ENCODE measurements around the gene OOSP3.

Gene OOSP3

DNA sequence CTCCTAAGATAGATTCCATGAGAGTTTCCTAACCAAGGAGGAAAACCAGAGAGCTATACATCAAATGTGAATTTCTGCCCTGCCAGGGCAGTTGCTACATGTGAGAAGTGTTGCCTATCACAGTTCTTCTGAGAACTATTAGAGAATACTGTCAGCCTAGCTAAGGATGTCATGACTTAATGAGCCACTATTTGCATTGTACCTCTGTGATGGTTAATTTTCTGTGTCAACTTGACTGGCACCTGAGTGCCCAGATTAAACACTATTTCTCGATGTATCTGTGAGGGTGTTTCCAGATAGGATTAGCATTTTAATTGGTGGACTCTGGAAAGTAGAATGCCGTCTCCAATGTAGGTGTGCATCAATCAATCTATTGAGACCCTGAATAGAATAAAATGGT is 10.6 kb upstream of the OOSP3 start:
- peaks cover 3% of the 10 kb centered on the region for H3K9me3 ChIP-seq (ENCODE audit: insufficient read depth, low read length, severe bottlenecking)
- no peak for DNase-seq
- TF ChIP-seq, protein P1, sequence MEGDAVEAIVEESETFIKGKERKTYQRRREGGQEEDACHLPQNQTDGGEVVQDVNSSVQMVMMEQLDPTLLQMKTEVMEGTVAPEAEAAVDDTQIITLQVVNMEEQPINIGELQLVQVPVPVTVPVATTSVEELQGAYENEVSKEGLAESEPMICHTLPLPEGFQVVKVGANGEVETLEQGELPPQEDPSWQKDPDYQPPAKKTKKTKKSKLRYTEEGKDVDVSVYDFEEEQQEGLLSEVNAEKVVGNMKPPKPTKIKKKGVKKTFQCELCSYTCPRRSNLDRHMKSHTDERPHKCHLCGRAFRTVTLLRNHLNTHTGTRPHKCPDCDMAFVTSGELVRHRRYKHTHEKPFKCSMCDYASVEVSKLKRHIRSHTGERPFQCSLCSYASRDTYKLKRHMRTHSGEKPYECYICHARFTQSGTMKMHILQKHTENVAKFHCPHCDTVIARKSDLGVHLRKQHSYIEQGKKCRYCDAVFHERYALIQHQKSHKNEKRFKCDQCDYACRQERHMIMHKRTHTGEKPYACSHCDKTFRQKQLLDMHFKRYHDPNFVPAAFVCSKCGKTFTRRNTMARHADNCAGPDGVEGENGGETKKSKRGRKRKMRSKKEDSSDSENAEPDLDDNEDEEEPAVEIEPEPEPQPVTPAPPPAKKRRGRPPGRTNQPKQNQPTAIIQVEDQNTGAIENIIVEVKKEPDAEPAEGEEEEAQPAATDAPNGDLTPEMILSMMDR (IDR thresholded peaks at IDR 0.05; ENCODE audit: borderline replicate concordance, extremely low read depth, low read length, poor library complexity, severe bottlenecking), result no peak
- TF ChIP-seq EZH2 (IDR thresholded peaks at IDR 0.05; ENCODE audit: borderline replicate concordance, low read depth, low read length, severe bottlenecking), result no peak

DNA sequence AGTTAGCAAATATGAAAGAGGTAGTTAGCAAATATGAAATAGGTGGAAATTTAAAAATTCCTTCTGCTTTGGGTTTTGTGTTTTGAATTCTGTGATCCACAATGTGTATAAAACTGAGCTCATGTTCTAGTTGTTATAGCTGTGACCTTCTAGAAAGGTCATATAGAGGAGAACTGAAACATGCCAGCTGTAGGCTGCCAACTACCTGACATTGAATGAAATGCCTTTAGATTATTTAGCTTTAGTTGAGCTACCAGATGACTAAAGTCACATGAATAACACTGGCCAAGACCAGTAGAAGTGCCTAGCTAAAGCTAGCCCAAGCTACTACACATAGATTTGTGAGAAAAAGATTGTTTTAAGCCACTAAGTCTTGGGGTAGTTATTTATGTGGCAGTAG is 6.5 kb upstream of the OOSP3 start:
- H2AFZ ChIP-seq (ENCODE audit: low read depth, low read length), result no peak overlapping the region
- no peak for ATAC-seq (ENCODE audit: insufficient read depth, low read depth)

More for the DNA sequence above, 10.6 kb upstream of the OOSP3 start:
- Histone ChIP-seq H4K20me1 (ENCODE audit: insufficient read depth, low read length) (no peaks in the 10 kb centered on the region), H3K27me3 (ENCODE audit: insufficient read depth, low read length, poor library complexity) (no peaks in the 10 kb centered on the region), H3K4me3 (ENCODE audit: low read depth in 1 of 2, low read length in 2 of 2) (no peak overlapping the region), H3K9ac (ENCODE audit: low read depth, low read length) (no peak overlapping the region), H2AFZ (ENCODE audit: low read depth, low read length) (no peak overlapping the region), H3K4me1 (ENCODE audit: insufficient read depth, low read length) (no peaks in the 10 kb centered on the region), H3K27ac (ENCODE audit: low read length) (no peak overlapping the region), H3K4me2 (ENCODE audit: insufficient read depth, low read length) (no peak overlapping the region), H3K36me3 (ENCODE audit: insufficient read depth, low read length) (no peaks in the 10 kb centered on the region), H3K79me2 (ENCODE audit: insufficient read depth, low read length) (no peaks in the 10 kb centered on the region)
- ATAC-seq (ENCODE audit: insufficient read depth, low read depth), result no peak

DNA sequence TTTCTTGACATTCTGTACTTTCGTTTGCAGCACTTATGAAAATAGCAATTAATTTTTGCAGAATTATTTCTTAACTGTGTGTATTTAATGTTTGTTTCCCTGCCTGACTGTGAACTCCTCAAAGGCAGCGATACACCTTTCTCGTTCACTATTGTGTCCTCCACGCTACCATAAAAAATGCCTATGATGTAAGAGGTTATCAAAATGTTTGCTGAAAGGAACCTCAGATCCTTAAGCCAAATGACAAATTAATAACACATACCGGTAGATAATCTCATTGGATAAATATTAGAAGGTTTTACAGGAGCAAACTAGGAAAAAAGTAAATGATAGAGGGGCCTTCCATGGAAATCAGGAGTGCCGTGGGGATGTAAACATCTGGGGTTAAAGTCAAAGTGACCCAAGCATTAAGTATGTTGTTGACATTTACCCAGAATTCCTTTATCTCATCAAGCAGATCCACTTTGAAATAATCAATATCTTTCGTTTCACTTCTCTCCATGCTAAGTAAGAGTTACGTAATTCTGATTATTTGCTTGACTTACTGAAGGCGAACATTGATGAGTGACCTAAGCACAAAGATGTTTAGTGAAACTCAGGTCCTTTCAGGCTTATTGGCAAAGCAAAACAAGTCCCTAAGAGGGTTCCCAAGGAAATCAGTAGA is 2.6 kb upstream of the OOSP3 start:
- DNase-seq (no peak), ATAC-seq (ENCODE audit: insufficient read depth, low read depth) (no peak)
- no peaks in the 10 kb centered on the region for H3K9me3 ChIP-seq (ENCODE audit: insufficient read depth, low read length, severe bottlenecking)
- no peaks in the 10 kb centered on the region for H3K36me3 ChIP-seq (ENCODE audit: insufficient read depth, low read length)
- no peaks in the 10 kb centered on the region for H4K20me1 ChIP-seq (ENCODE audit: insufficient read depth, low read length)
- TF ChIP-seq, protein P1 (IDR thresholded peaks at IDR 0.05; ENCODE audit: borderline replicate concordance, extremely low read depth, low read length, poor library complexity, severe bottlenecking), result no peak
- TF ChIP-seq EZH2 (IDR thresholded peaks at IDR 0.05; ENCODE audit: borderline replicate concordance, low read depth, low read length, severe bottlenecking), result no peak
- H3K27me3 ChIP-seq (ENCODE audit: insufficient read depth, low read length, poor library complexity), result no peaks in the 10 kb centered on the region
- no peak overlapping the region for H3K27ac ChIP-seq (ENCODE audit: low read length)
- no peaks in the 10 kb centered on the region for H3K4me1 ChIP-seq (ENCODE audit: insufficient read depth, low read length)
- no peak overlapping the region for H3K4me2 ChIP-seq (ENCODE audit: insufficient read depth, low read length)
- H3K4me3 ChIP-seq (ENCODE audit: low read depth in 1 of 2, low read length in 2 of 2), result no peak overlapping the region
- no peak overlapping the region for H2AFZ ChIP-seq (ENCODE audit: low read depth, low read length)
- H3K79me2 ChIP-seq (ENCODE audit: insufficient read depth, low read length), result no peaks in the 10 kb centered on the region
- H3K9ac ChIP-seq (ENCODE audit: low read depth, low read length), result no peak overlapping the region

More for the DNA sequence above, 6.5 kb upstream of the OOSP3 start:
- no peak overlapping the region for H3K4me3 ChIP-seq (ENCODE audit: low read depth in 1 of 2, low read length in 2 of 2)
- no peaks in the 10 kb centered on the region for H3K4me1 ChIP-seq (ENCODE audit: insufficient read depth, low read length)
- DNase-seq, result no peak
- no peak overlapping the region for H3K4me2 ChIP-seq (ENCODE audit: insufficient read depth, low read length)
- H3K79me2 ChIP-seq (ENCODE audit: insufficient read depth, low read length), result no peaks in the 10 kb centered on the region
- H4K20me1 ChIP-seq (ENCODE audit: insufficient read depth, low read length), result no peaks in the 10 kb centered on the region
- no peak overlapping the region for H3K9ac ChIP-seq (ENCODE audit: low read depth, low read length)
- no peaks in the 10 kb centered on the region for H3K27me3 ChIP-seq (ENCODE audit: insufficient read depth, low read length, poor library complexity)
- TF ChIP-seq, protein P1 (IDR thresholded peaks at IDR 0.05; ENCODE audit: borderline replicate concordance, extremely low read depth, low read length, poor library complexity, severe bottlenecking), result no peak
- TF ChIP-seq EZH2 (IDR thresholded peaks at IDR 0.05; ENCODE audit: borderline replicate concordance, low read depth, low read length, severe bottlenecking), result no peak
- no peak overlapping the region for H3K27ac ChIP-seq (ENCODE audit: low read length)
- no peaks in the 10 kb centered on the region for H3K36me3 ChIP-seq (ENCODE audit: insufficient read depth, low read length)
- H3K9me3 ChIP-seq (ENCODE audit: insufficient read depth, low read length, severe bottlenecking), result peaks cover 3% of the 10 kb centered on the region

Data from DND-41 (cell line).